Gastrocnemius medialis (tissue), 4 donors: ENCODE measurements around the gene TMEM132C. TPM values are rescaled to one million over a fixed set of nuclear protein-coding genes. Genes with fewer than 3 reads are reported as not detected.
A peak's percentile ranks its signal among the peaks of the same experiment; 100 is the strongest.

Source experiments
- ATAC-seq, 2 donors: fragments of 150-250 bp; one replicate each; pipeline ENCODE4 v1.9.1; 2016
- DNase-seq, 2 donors: peaks; one replicate each; pipeline ENCODE4 v3.0.0-alpha.2; 2019
- H3K27ac ChIP-seq, 4 donors: fragments of 200-600 bp; sonication (generic); 1 replicate in 1 of 4; 2 replicates in 3 of 4; pipeline ENCODE4 v1.5.1; 2016 to 2018; ENCODE audit warnings: mild to moderate bottlenecking in 2 of 4, moderate library complexity in 1 of 4
- H3K27me3 ChIP-seq, 3 donors: fragments of 200-600 bp; sonication (generic) in 2 of 3; 1 replicate in 1 of 3; 2 replicates in 2 of 3; pipeline versions ENCODE4 v1.5.1 to v1.6.0; 2016 to 2019; ENCODE audit warnings: mild to moderate bottlenecking in 1 of 3, moderate library complexity in 1 of 3
- H3K36me3 ChIP-seq, 2 donors: fragments of 200-600 bp; sonication (generic) in 1 of 2; one replicate each; pipeline ENCODE4 v1.5.1; 2017 to 2018
- H3K4me1 ChIP-seq, 2 donors: fragments of 200-600 bp; sonication (generic) in 1 of 2; one replicate each; pipeline ENCODE4 v1.5.1; 2016 to 2017; ENCODE audit warnings: mild to moderate bottlenecking in 2 of 2
- H3K4me3 ChIP-seq, 4 donors: fragments of 200-600 bp; sonication (generic) in 3 of 4; 1 replicate in 1 of 4; 2 replicates in 3 of 4; pipeline ENCODE4 v1.5.1; 2016 to 2019; ENCODE audit warnings: mild to moderate bottlenecking in 2 of 4
- H3K9me3 ChIP-seq, 3 donors: fragments of 200-600 bp; sonication (generic) in 2 of 3; 1 replicate in 1 of 3; 2 replicates in 2 of 3; pipeline ENCODE4 v1.5.1; 2016 to 2019
- CTCF ChIP-seq, 5 experiments: fragments of 450-650 bp in 3 of 5; fragments of 200-600 bp in 2 of 5; sonication (generic) in 2 of 5; IDR thresholded peaks in 4 of 5; conservative IDR thresholded peaks in 1 of 5; 1 replicate in 4 of 5; 2 replicates in 1 of 5; pipeline ENCODE4 v1.5.1; 2016 to 2019; ENCODE audit warnings: antibody characterized with exemption in 5 of 5, mild to moderate bottlenecking in 3 of 5, moderate library complexity in 3 of 5
- POLR2A ChIP-seq, 2 donors: fragments of 450-650 bp; IDR thresholded peaks; one replicate each; pipeline ENCODE4 v1.6.1; 2017; ENCODE audit warnings: antibody characterized with exemption in 2 of 2, mild to moderate bottlenecking in 2 of 2, moderate library complexity in 2 of 2
- in situ Hi-C, 4 donors: fragments of 200-750 bp; cut with MboI; loops; one replicate each; pipeline versions ENCODE4 v1.15.0 to v1.8.0; 2017; ENCODE audit warnings: low sequenced_read_pairs in 4 of 4
- intact Hi-C: fragments of 100-400 bp; cut with DNase I; formaldehyde crosslinking; loops from one replicate; pipeline ENCODE4 v1.15.1; 2023; ENCODE audit warnings: low total_unique reads
- total RNA-seq, 4 donors: library from RNA; depleted of rRNA; stranded (reverse); fragments of >200 nt; gene quantifications; one replicate each; pipeline versions ENCODE4 v1.1.0 to v1.2.3, GENCODE V29; 2016

The TMEM132C gene
- total RNA-seq, 4 donors from 2014 or later, result 0.24 to 0.82 (median 0.68) TPM

GRCh38 chr12:128637642-128638606, 371.0 kb downstream of the TMEM132C start:
- Histone ChIP-seq H3K4me3 (no peak overlapping the region), H3K27me3 (no peaks in the 10 kb centered on the region), H3K27ac (no peak overlapping the region), H3K9me3 (no peaks in the 10 kb centered on the region), H3K4me1 (no peaks in the 10 kb centered on the region), H3K36me3 (no peaks in the 10 kb centered on the region)
- TF ChIP-seq POLR2A (IDR thresholded peaks at IDR 0.05), result no peak
- no peak for TF ChIP-seq CTCF (IDR thresholded peaks at IDR 0.05 in 4 of 5, conservative IDR thresholded peaks at IDR 0.05 in 1 of 5)
- in situ Hi-C loops (no loop called here), intact Hi-C loops (no loop called here)
- DNase-seq, result no peak
- ATAC-seq, result no peak

GRCh38 chr12:128639089-128639488, 372.1 kb downstream of the TMEM132C start:
- TF ChIP-seq CTCF (IDR thresholded peaks at IDR 0.05 in 4 of 5, conservative IDR thresholded peaks at IDR 0.05 in 1 of 5) (no peak), POLR2A (IDR thresholded peaks at IDR 0.05) (no peak)
- no peaks in the 10 kb centered on the region for H3K36me3 ChIP-seq
- in situ Hi-C loops (no loop called here), intact Hi-C loops (no loop called here)
- H3K27ac ChIP-seq, result no peak overlapping the region
- H3K27me3 ChIP-seq, result no peaks in the 10 kb centered on the region
- ATAC-seq, result no peak
- H3K4me3 ChIP-seq, result no peak overlapping the region
- no peaks in the 10 kb centered on the region for H3K4me1 ChIP-seq
- no peak for DNase-seq
- no peaks in the 10 kb centered on the region for H3K9me3 ChIP-seq

- DNase-seq (no peak), ATAC-seq (no peak)
- Histone ChIP-seq H3K4me1 (no peaks in the 10 kb centered on the region), H3K4me3 (no peak overlapping the region), H3K27ac (no peak overlapping the region), H3K27me3 (no peaks in the 10 kb centered on the region), H3K9me3 (no peaks in the 10 kb centered on the region), H3K36me3 (no peaks in the 10 kb centered on the region)
- intact Hi-C loops, result no loop called here
- in situ Hi-C loops, result no loop called here
- TF ChIP-seq CTCF (IDR thresholded peaks at IDR 0.05 in 4 of 5, conservative IDR thresholded peaks at IDR 0.05 in 1 of 5), result no peak
- no peak for TF ChIP-seq POLR2A (IDR thresholded peaks at IDR 0.05)
Observed at GRCh38 chr12:128643155-128643554, 376.2 kb downstream of the TMEM132C start.

- no peak overlapping the region for H3K27ac ChIP-seq
- in situ Hi-C loops, result no loop called here
- intact Hi-C loops, result no loop called here
- DNase-seq (no peak), ATAC-seq (no peak)
- H3K36me3 ChIP-seq, result no peaks in the 10 kb centered on the region
- H3K9me3 ChIP-seq, result no peaks in the 10 kb centered on the region
- no peaks in the 10 kb centered on the region for H3K4me1 ChIP-seq
- no peak overlapping the region for H3K4me3 ChIP-seq
- H3K27me3 ChIP-seq, result no peaks in the 10 kb centered on the region
- peak in 3 of 5 experiments; percentile 9 to 45 (median 35) for TF ChIP-seq CTCF (IDR thresholded peaks at IDR 0.05 in 4 of 5, conservative IDR thresholded peaks at IDR 0.05 in 1 of 5)
- no peak for TF ChIP-seq POLR2A (IDR thresholded peaks at IDR 0.05)
Observed at GRCh38 chr12:128644664-128645296, 377.8 kb downstream of the TMEM132C start.
